Naive thymus-derived CD4-positive, alpha-beta T cell (primary cell): ENCODE results near the gene PNRC2. TPM values are rescaled to one million over a fixed set of nuclear protein-coding genes. Genes with fewer than 3 reads are reported as not detected.

Source experiments
- ATAC-seq: fragments of 150-1000 bp; cut with Tn5 transposase; 2 replicates; pipeline ENCODE4 v1.10.0; 2021; ENCODE audit warnings: mild to moderate bottlenecking, moderate library complexity
- CTCF ChIA-PET: fragments of 350-600 bp; sonication (Branson Sonifier 250); formaldehyde crosslinking; loops from one replicate; lab custom pipeline; 2021; ENCODE audit warnings: antibody characterized with exemption; lab: Charles Lee
- POLR2A ChIA-PET: fragments of 350-600 bp; sonication (Branson Sonifier 250); formaldehyde crosslinking; loops from one replicate; lab custom pipeline; 2021; ENCODE audit warnings: antibody characterized with exemption, inconsistent platforms; lab: Charles Lee
- DNase-seq, 9 donors: peaks; one replicate each; pipeline versions ENCODE4 v3.0.0 to v3.0.0-alpha.2; 2020 to 2022; ENCODE audit warnings: mixed read lengths in 1 of 9
- H3K27ac ChIP-seq: one replicate; pipeline ENCODE4 v1.7.0; 2013; ENCODE audit warnings: mild to moderate bottlenecking, low read depth, low read length, moderate library complexity
- H3K27me3 ChIP-seq, 2 donors: one replicate each; pipeline ENCODE4 v1.7.0; 2013; ENCODE audit warnings: low read length in 2 of 2, mild to moderate bottlenecking in 2 of 2, moderate library complexity in 2 of 2; ENCODE audit not compliant: control insufficient read depth in 2 of 2, insufficient read depth in 2 of 2
- H3K36me3 ChIP-seq, 3 experiments: 1 replicate in 2 of 3; 2 replicates in 1 of 3; pipeline ENCODE4 v1.7.0; 2013; ENCODE audit warnings: low read length in 3 of 3, mild to moderate bottlenecking in 3 of 3, moderate library complexity in 1 of 3; ENCODE audit not compliant: insufficient read depth in 3 of 3, control insufficient read depth in 2 of 3
- H3K4me1 ChIP-seq, 2 donors: one replicate each; pipeline ENCODE4 v1.7.0; 2013; ENCODE audit warnings: low read length in 2 of 2, mild to moderate bottlenecking in 2 of 2, moderate library complexity in 1 of 2; ENCODE audit not compliant: control insufficient read depth in 2 of 2, insufficient read depth in 2 of 2
- H3K4me3 ChIP-seq: 2 replicates; pipeline ENCODE4 v1.7.0; 2013; ENCODE audit warnings: mild to moderate bottlenecking, low read length
- H3K9me3 ChIP-seq, 3 experiments: 1 replicate in 2 of 3; 2 replicates in 1 of 3; pipeline ENCODE4 v1.7.0; 2013; ENCODE audit warnings: low read length in 3 of 3; ENCODE audit not compliant: control insufficient read depth in 2 of 3
- H3K27ac Mint-ChIP-seq, 9 donors: one replicate each; pipeline ENCODE4 v1.8.0; 2020 to 2022; ENCODE audit warnings: mixed read lengths in 9 of 9, mild to moderate bottlenecking in 8 of 9, moderate library complexity in 5 of 9, inconsistent platforms in 2 of 9
- H3K27me3 Mint-ChIP-seq, 5 donors: one replicate each; pipeline ENCODE4 v1.8.0; 2021 to 2022; ENCODE audit warnings: mixed read lengths in 5 of 5, mild to moderate bottlenecking in 1 of 5
- H3K36me3 Mint-ChIP-seq, 5 donors: one replicate each; pipeline ENCODE4 v1.8.0; 2020 to 2022; ENCODE audit warnings: mixed read lengths in 5 of 5, mild to moderate bottlenecking in 3 of 5, inconsistent platforms in 1 of 5
- H3K4me1 Mint-ChIP-seq, 7 donors: one replicate each; pipeline ENCODE4 v1.8.0; 2020 to 2022; ENCODE audit warnings: mixed read lengths in 7 of 7, mild to moderate bottlenecking in 3 of 7, inconsistent platforms in 1 of 7
- H3K4me3 Mint-ChIP-seq, 10 donors: one replicate each; pipeline ENCODE4 v1.8.0; 2020 to 2022; ENCODE audit warnings: mild to moderate bottlenecking in 10 of 10, mixed read lengths in 10 of 10, moderate library complexity in 6 of 10, inconsistent platforms in 2 of 10
- H3K9me3 Mint-ChIP-seq, 11 donors: one replicate each; pipeline ENCODE4 v1.8.0; 2020 to 2022; ENCODE audit warnings: mixed read lengths in 11 of 11, mild to moderate bottlenecking in 4 of 11, inconsistent platforms in 1 of 11, moderate library complexity in 1 of 11
- intact Hi-C, 2 donors: fragments of 100-400 bp; cut with micrococcal nuclease; formaldehyde crosslinking; loops; one replicate each; pipeline ENCODE4 v1.15.1; 2023
- polyA plus RNA-seq, 2 donors: library from polyadenylated mRNA; unstranded; fragments of 300-500 nt; fragmentation: Illumina TruSeq; gene quantifications; one replicate each; pipeline ENCODE4 v1.2.3, GENCODE V29; 2021
- total RNA-seq, 6 experiments: library from RNA in 5 of 6; stranded (reverse) in 5 of 6; gene quantifications; 1 replicate in 5 of 6; 2 replicates in 1 of 6; pipeline ENCODE4 v1.2.3 and lab custom pipeline; 2021 to 2026

PNRC2 gene
- total and polyA plus RNA-seq, 7 experiments from 2014 or later, result 139 to 180 (median 160) TPM

DNA sequence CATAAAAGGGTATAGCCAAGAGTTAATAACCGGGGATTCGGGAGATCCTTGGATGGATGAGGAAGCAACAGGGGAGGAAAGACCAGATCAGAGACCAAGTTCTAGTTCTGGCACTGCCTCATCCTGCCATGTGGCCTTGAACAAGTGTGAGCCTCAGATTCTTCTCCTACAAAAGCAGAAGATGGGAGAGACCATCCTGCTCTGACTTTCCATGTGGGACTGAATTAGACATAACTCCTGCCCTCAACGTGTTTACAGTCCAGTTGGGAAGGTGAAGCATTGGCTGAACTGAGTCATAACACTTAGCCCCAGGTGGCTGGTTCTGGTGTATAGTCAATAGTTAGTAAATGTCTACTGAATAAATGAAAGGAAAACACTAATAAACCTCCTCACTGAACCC is 34.3 kb upstream of the PNRC2 start:
- DNase-seq (no peak), ATAC-seq (no peak)
- H3K36me3 Mint-ChIP-seq, result no peaks in the 10 kb centered on the region
- ChIA-PET CTCF (no interaction called here), POLR2A (no interaction called here)
- H3K27me3 ChIP-seq, result no peaks in the 10 kb centered on the region
- H3K4me3 ChIP-seq, result no peak overlapping the region
- no peaks in the 10 kb centered on the region for H3K9me3 ChIP-seq
- no peaks in the 10 kb centered on the region for H3K4me1 Mint-ChIP-seq
- peaks cover 0 to 4% (median 0%) of the 10 kb centered on the region in 11 donors for H3K9me3 Mint-ChIP-seq
- H3K36me3 ChIP-seq, result no peaks in the 10 kb centered on the region
- H3K4me1 ChIP-seq, result no peaks in the 10 kb centered on the region
- peaks cover 0 to 9% (median 0%) of the 10 kb centered on the region in 5 donors for H3K27me3 Mint-ChIP-seq
- no peak overlapping the region for H3K27ac Mint-ChIP-seq
- H3K4me3 Mint-ChIP-seq, result no peak overlapping the region
- intact Hi-C loops, result no loop called here
- H3K27ac ChIP-seq, result no peak overlapping the region

DNA sequence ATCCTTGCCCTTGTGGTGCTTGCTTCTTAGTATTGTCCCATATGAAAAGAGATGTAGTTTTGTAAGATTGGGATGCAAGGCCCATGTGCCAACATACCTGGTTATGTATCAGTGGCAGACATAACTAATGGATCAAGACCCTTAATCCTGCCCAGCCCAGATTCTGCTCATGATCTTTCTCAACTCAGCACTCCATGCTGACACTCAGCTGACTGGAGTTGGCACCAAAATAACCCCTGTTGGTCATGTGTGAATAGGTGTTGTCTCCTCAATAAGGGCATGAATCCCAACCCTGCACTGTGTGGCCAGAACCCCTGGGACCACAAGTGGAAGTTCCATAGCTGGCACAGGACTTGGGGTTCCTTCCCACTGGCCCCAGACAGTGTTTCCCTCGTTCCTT is 32.5 kb upstream of the PNRC2 start:
- DNase-seq (no peak), ATAC-seq (no peak)
- Mint-ChIP-seq H3K27ac (no peak overlapping the region), H3K36me3 (no peaks in the 10 kb centered on the region), H3K4me1 (no peaks in the 10 kb centered on the region), H3K9me3 (peaks cover 0 to 4% (median 0%) of the 10 kb centered on the region in 11 donors), H3K4me3 (no peak overlapping the region), H3K27me3 (peaks cover 0 to 15% (median 0%) of the 10 kb centered on the region in 5 donors)
- intact Hi-C loops, result no loop called here
- ChIA-PET POLR2A (no interaction called here), CTCF (no interaction called here)
- Histone ChIP-seq H3K27me3 (no peaks in the 10 kb centered on the region), H3K9me3 (no peaks in the 10 kb centered on the region), H3K27ac (no peak overlapping the region), H3K4me1 (no peaks in the 10 kb centered on the region), H3K4me3 (no peak overlapping the region), H3K36me3 (no peaks in the 10 kb centered on the region)

DNA sequence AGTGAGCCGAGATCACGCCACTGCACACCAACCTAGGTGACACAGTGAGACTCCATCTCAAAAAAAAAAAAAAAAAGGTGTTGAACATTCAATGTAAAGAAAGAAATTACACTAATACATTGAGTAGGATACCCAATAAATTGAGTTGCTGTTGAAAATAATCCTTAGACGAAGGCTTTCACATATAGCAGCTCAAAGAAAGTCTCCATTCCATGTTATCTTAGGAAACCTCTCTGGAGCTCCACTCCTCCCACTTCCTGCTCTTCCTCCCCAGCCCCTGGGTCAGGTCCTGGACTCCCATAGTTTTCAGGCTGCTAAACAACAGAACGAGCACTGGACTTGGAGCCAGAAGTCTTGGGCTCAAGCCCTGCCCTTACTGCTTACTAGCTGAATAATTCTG is 30.8 kb upstream of the PNRC2 start:
- Histone ChIP-seq H3K4me1 (no peaks in the 10 kb centered on the region), H3K4me3 (no peak overlapping the region), H3K27ac (no peak overlapping the region), H3K27me3 (no peaks in the 10 kb centered on the region), H3K36me3 (no peaks in the 10 kb centered on the region), H3K9me3 (no peaks in the 10 kb centered on the region)
- Mint-ChIP-seq H3K4me3 (no peak overlapping the region), H3K27me3 (peaks cover 0 to 15% (median 0%) of the 10 kb centered on the region in 5 donors), H3K36me3 (no peaks in the 10 kb centered on the region), H3K4me1 (no peaks in the 10 kb centered on the region), H3K9me3 (peaks cover 0 to 1% (median 0%) of the 10 kb centered on the region in 11 donors), H3K27ac (no peak overlapping the region)
- ChIA-PET CTCF (interaction anchor here (0.6 to 1.7 kb wide), 2 partner anchors 12 to 231 kb away, joined by 3 to 4 read pairs; no protein-coding TSS in a partner anchor), POLR2A (interaction anchor here (0.7 kb wide), 1 partner anchor 90 kb away, joined by 5 read pairs; no protein-coding TSS in a partner anchor)
- ATAC-seq (no peak), DNase-seq (no peak)
- intact Hi-C loops, result no loop called here

DNA sequence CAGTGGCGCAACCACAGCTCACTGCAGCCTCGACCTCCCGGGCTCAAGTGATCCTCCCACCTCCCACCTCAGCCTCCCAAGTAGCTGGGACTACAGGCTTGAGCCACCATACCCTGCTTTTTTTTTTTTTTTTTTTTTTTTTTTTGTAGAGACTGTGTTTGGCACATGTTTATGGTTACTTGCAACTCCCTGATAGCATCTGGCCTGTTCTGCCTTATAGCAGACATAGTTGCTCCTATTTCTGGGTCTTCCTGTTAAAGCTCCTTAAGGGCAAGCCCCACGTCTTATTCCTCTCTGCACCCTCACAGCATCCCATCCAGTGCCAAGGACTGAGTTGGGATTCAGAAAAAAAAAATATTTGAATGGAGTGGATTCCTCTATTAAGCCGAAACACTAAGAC is 29.4 kb upstream of the PNRC2 start:
- Mint-ChIP-seq H3K36me3 (no peaks in the 10 kb centered on the region), H3K9me3 (no peaks in the 10 kb centered on the region), H3K27me3 (peaks cover 0 to 10% (median 0%) of the 10 kb centered on the region in 5 donors), H3K27ac (no peak overlapping the region), H3K4me3 (no peak overlapping the region), H3K4me1 (no peaks in the 10 kb centered on the region)
- intact Hi-C loops, result no loop called here
- POLR2A ChIA-PET, result no interaction called here
- Histone ChIP-seq H3K9me3 (no peaks in the 10 kb centered on the region), H3K36me3 (no peaks in the 10 kb centered on the region), H3K27me3 (no peaks in the 10 kb centered on the region), H3K4me3 (no peak overlapping the region), H3K27ac (no peak overlapping the region), H3K4me1 (no peaks in the 10 kb centered on the region)
- CTCF ChIA-PET, result interaction anchor here (1.7 kb wide), 1 partner anchor 14 kb away, joined by 4 read pairs; no protein-coding TSS in a partner anchor
- ATAC-seq (no peak), DNase-seq (no peak)

DNA sequence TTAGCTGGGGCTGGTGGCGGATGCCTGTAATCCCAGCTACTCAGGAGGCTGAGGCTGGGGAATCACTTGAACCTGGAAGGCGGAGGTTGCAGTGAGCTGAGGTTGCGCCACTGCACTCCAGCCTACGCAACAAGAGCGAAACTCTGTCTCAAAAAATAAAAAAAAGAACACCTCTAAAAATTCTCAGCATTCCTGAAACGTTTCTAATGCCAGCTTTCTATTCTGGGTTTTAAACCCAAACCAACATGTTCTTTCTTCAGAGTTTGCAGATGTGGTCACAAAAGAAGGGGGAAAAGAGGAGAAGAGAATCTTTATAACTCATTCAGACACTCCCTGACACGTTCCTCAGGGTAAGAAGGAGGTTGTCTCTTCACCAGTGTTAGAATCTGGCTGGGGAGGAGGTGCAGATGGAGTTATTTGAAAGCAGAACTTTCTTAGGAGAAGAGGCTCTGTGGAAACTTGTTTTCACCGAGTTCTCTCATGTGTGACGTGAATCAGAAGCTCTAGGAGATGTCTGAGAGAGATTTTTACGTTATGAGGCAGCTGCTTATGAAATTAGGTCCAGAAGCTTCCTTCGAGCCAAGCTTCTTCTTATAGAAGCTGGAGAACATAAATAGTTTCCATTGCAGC is 28.7 kb upstream of the PNRC2 start:
- intact Hi-C loops, result no loop called here
- Histone ChIP-seq H3K27me3 (no peaks in the 10 kb centered on the region), H3K36me3 (no peaks in the 10 kb centered on the region), H3K4me1 (no peaks in the 10 kb centered on the region), H3K4me3 (no peak overlapping the region), H3K27ac (no peak overlapping the region), H3K9me3 (no peaks in the 10 kb centered on the region)
- H3K9me3 Mint-ChIP-seq, result no peaks in the 10 kb centered on the region
- ATAC-seq, result no peak
- no peaks in the 10 kb centered on the region for H3K36me3 Mint-ChIP-seq
- H3K27ac Mint-ChIP-seq, result no peak overlapping the region
- no peak overlapping the region for H3K4me3 Mint-ChIP-seq
- H3K4me1 Mint-ChIP-seq, result no peaks in the 10 kb centered on the region
- ChIA-PET POLR2A (interaction anchor here (0.6 kb wide), 1 partner anchor 12 kb away, joined by 3 read pairs; no protein-coding TSS in a partner anchor), CTCF (interaction anchor here (0.7 kb wide), 1 partner anchor 14 kb away, joined by 3 read pairs; no protein-coding TSS in a partner anchor)
- H3K27me3 Mint-ChIP-seq, result peaks cover 0 to 10% (median 0%) of the 10 kb centered on the region in 5 donors
- no peak for DNase-seq

DNA sequence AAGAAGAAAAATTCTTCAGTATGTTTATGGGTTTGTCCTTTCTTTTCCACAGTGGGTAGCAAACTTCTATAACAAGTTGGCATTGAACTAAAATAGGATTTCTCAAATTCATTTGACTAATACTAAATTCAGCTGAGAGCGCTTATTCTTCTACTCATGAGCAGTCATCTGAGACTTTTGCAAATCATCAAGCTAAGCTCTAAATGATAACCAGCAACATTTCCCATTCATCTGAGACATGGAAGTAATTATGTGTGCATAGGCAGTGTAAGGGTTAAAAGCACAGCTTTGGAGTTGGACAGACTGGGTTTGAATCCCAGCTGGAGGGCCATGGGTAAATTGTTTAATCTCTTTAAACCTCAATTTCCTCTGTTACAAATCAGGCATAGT is 28.1 kb upstream of the PNRC2 start:
- Mint-ChIP-seq H3K36me3 (no peaks in the 10 kb centered on the region), H3K9me3 (no peaks in the 10 kb centered on the region), H3K4me3 (no peak overlapping the region), H3K4me1 (no peaks in the 10 kb centered on the region), H3K27me3 (peaks cover 0 to 10% (median 0%) of the 10 kb centered on the region in 5 donors), H3K27ac (no peak overlapping the region)
- Histone ChIP-seq H3K27ac (no peak overlapping the region), H3K4me3 (no peak overlapping the region), H3K36me3 (no peaks in the 10 kb centered on the region), H3K9me3 (no peaks in the 10 kb centered on the region), H3K27me3 (no peaks in the 10 kb centered on the region), H3K4me1 (no peaks in the 10 kb centered on the region)
- CTCF ChIA-PET, result interaction anchor here (0.7 kb wide), 1 partner anchor 14 kb away, joined by 3 read pairs; no protein-coding TSS in a partner anchor
- POLR2A ChIA-PET, result no interaction called here
- intact Hi-C loops, result no loop called here
- no peak for DNase-seq
- no peak for ATAC-seq
